Measurements from ENCODE around the gene MCF2. TPM values are rescaled to one million over a fixed set of nuclear protein-coding genes. Genes with fewer than 3 reads are reported as not detected.

Gene MCF2
- total RNA-seq, 6 experiments from 2014 or later = 0.11 to 0.25 (median 0.17) TPM; not detected in 2

GRCh38 chrX:139560221-139560620 lies 147.7 kb downstream of the MCF2 start:
- TF ChIP-seq CTCF (IDR thresholded peaks at IDR 0.05) = no peak
- no peak for TF ChIP-seq POLR2A (IDR thresholded peaks at IDR 0.05)
- H3K9me3 ChIP-seq = no peaks in the 10 kb centered on the region
- no peaks in the 10 kb centered on the region for H3K4me1 ChIP-seq
- DNase-seq (no peak), ATAC-seq (no peak)
- intact Hi-C loops (cut with DNase I) = loop anchor here in 1 of 2 donors (10.0 kb wide), 1 partner anchor 85 kb away; no protein-coding TSS in a partner anchor
- H3K4me3 ChIP-seq = no peak overlapping the region
- peaks cover 0 to 19% (median 0%) of the 10 kb centered on the region in 4 donors for H3K36me3 ChIP-seq
- no peaks in the 10 kb centered on the region for H3K27me3 ChIP-seq
- H3K27ac ChIP-seq = no peak overlapping the region

GRCh38 chrX:139559383-139560042 lies 148.5 kb downstream of the MCF2 start:
- ATAC-seq (peak; percentile 82 to 94 (median 86)), DNase-seq (no peak)
- no peak overlapping the region for H3K27ac ChIP-seq
- H3K4me3 ChIP-seq = no peak overlapping the region
- TF ChIP-seq POLR2A (IDR thresholded peaks at IDR 0.05) (no peak), CTCF (IDR thresholded peaks at IDR 0.05) (peak; percentile 61 to 67 (median 66))
- intact Hi-C loops (cut with DNase I) = loop anchor here in 1 of 2 donors (10.0 kb wide), 1 partner anchor 85 kb away; no protein-coding TSS in a partner anchor
- H3K9me3 ChIP-seq = no peaks in the 10 kb centered on the region
- H3K4me1 ChIP-seq = no peaks in the 10 kb centered on the region
- 15% methylated on average over 7 of the region's 9 CpGs for WGBS (ENCODE audit: insufficient coverage, low coverage, low lambda C conversion rate, missing lambda C conversion rate)
- H3K27me3 ChIP-seq = no peaks in the 10 kb centered on the region
- peaks cover 0 to 19% (median 0%) of the 10 kb centered on the region in 4 donors for H3K36me3 ChIP-seq

GRCh38 chrX:139554991-139555675 lies 152.8 kb downstream of the MCF2 start:
- Histone ChIP-seq H3K27me3 (no peaks in the 10 kb centered on the region), H3K36me3 (peaks cover 0 to 14% (median 3%) of the 10 kb centered on the region in 4 donors), H3K27ac (peak overlapping the region in 1 of 3 donors; percentile 20), H3K9me3 (no peaks in the 10 kb centered on the region), H3K4me1 (no peaks in the 10 kb centered on the region), H3K4me3 (no peak overlapping the region)
- intact Hi-C loops (cut with DNase I) = no loop called here
- WGBS (ENCODE audit: insufficient coverage, low coverage, low lambda C conversion rate, missing lambda C conversion rate) = 72% methylated on average over 16 of the region's 26 CpGs
- DNase-seq (no peak), ATAC-seq (peak; percentile 26 to 73 (median 56))
- TF ChIP-seq CTCF (IDR thresholded peaks at IDR 0.05) (no peak), POLR2A (IDR thresholded peaks at IDR 0.05) (no peak)

GRCh38 chrX:139554376-139554775 lies 153.6 kb downstream of the MCF2 start:
- no peak overlapping the region for H3K27ac ChIP-seq

More at GRCh38 chrX:139554376-139554775, 153.6 kb downstream of the MCF2 start:
- no peaks in the 10 kb centered on the region for H3K27me3 ChIP-seq
- intact Hi-C loops (cut with DNase I) = no loop called here
- H3K36me3 ChIP-seq = peaks cover 0 to 14% (median 3%) of the 10 kb centered on the region in 4 donors
- no peaks in the 10 kb centered on the region for H3K9me3 ChIP-seq
- ATAC-seq (no peak), DNase-seq (no peak)
- no peaks in the 10 kb centered on the region for H3K4me1 ChIP-seq
- H3K4me3 ChIP-seq = no peak overlapping the region
- TF ChIP-seq POLR2A (IDR thresholded peaks at IDR 0.05) (no peak), CTCF (IDR thresholded peaks at IDR 0.05) (no peak)
